ENCODE measurements around the gene KCNK7.

DNA sequence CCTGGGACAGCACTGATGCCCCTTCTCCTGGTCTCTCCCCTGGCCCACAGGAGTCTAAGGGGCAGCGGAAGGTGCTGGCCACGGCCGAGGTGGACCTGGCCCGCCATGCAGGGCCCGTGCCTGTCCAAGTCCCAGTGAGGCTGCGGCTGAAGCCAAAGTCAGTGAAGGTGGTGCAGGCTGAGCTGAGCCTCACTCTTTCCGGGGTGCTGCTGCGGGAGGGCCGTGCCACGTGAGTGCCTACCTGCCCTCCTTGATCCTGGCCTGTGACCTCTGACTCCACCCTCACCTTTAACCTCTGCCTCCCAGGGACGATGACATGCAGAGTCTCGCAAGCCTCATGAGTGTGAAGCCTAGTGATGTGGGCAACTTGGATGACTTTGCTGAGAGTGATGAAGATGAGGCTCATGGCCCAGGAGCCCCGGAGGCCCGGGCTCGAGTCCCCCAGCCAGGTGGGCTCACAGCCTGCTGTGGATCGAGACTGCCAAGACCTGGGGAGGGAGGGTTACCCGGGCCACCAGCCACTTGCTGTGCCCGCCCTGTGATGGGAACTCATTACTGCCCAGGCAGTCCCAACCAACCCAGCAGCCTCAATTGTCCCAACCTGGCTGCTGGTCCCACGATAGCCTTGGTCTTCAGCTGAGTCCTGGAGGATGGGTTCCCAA is 15.4 kb downstream of the KCNK7 start:
- TF ChIP-seq, protein P1, sequence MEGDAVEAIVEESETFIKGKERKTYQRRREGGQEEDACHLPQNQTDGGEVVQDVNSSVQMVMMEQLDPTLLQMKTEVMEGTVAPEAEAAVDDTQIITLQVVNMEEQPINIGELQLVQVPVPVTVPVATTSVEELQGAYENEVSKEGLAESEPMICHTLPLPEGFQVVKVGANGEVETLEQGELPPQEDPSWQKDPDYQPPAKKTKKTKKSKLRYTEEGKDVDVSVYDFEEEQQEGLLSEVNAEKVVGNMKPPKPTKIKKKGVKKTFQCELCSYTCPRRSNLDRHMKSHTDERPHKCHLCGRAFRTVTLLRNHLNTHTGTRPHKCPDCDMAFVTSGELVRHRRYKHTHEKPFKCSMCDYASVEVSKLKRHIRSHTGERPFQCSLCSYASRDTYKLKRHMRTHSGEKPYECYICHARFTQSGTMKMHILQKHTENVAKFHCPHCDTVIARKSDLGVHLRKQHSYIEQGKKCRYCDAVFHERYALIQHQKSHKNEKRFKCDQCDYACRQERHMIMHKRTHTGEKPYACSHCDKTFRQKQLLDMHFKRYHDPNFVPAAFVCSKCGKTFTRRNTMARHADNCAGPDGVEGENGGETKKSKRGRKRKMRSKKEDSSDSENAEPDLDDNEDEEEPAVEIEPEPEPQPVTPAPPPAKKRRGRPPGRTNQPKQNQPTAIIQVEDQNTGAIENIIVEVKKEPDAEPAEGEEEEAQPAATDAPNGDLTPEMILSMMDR (IDR thresholded peaks at IDR 0.05; ENCODE audit: poor library complexity), result no peak
- no peak for TF ChIP-seq EZH2 (IDR thresholded peaks at IDR 0.05; ENCODE audit: borderline replicate concordance)

Data from hepatocyte (in vitro differentiated cells).